NCI-H82 treated with DMSO at 0.1 percent for 48 hours (cell line): ENCODE results near the gene SVIL.
A peak's percentile ranks its signal among the peaks of the same experiment; 100 is the strongest.
"Not testable (repeated sequence)": the region's sequence is repeated elsewhere in the genome, so short reads cannot be mapped to it uniquely, and the experiment has no call there.

Experiments used
- DNase-seq: peaks from one replicate; lab custom pipeline; 2025; ENCODE audit not compliant: unreplicated experiment; lab: John Stamatoyannopoulos, UW

The SVIL gene

DNA sequence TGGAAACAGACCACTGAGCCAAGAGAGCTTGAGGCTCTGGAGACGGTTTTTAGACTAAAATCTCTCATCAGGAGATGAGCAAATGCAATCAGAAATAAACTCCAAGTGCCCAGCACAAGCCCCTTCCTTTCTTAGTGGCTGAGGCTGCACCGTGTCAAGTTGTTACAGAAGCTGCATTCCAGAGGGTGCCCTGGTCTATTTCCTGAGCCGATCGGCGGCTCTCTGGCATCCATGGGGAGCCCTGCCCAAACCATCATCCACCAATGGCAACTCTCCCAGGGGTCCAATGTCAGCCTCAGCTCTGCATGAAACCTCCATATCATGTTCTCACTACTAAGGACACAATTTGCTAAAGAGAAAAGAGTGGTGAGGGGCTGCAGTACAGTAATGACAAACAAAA, 89.6 kb downstream of the SVIL start:
- no peak for DNase-seq

DNA sequence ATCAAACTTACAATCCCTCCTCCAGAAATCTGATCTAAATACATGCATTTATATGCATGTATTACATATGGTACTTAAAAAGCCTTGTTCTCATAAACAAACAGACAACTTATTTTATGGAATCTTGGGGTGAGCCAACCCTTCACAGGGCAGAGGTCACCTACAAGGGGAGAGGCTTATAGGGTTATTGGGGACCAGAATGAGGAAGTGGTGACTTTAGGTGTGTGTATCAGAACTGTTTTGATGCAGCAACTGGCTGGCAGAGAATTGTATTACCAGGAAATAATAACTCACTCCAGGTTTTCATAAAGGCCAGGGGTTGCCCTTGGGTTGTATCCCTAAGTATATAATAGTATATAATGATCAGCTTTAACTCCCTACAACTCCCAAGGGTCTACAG, 91.1 kb downstream of the SVIL start:
- no peak for DNase-seq

DNA sequence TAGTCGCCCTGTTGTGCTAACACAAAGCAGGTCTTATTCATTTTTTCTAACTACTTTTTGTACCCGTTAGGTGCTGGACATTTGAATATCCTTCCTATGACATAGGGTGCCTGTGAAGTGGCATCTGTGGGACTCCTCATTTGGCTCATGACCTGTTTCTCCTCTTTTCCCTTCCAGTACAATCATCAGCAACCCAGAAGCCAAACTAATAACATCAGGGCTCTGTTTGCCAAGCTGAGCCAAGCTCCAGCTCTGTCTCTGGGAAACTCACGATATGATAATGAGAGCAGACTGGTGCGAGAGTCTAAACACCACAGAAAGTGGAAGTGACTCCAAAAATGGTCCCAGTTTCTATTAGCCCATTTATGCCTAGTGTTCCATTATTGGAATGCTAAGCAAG, 92.0 kb downstream of the SVIL start:
- DNase-seq = no peak

DNA sequence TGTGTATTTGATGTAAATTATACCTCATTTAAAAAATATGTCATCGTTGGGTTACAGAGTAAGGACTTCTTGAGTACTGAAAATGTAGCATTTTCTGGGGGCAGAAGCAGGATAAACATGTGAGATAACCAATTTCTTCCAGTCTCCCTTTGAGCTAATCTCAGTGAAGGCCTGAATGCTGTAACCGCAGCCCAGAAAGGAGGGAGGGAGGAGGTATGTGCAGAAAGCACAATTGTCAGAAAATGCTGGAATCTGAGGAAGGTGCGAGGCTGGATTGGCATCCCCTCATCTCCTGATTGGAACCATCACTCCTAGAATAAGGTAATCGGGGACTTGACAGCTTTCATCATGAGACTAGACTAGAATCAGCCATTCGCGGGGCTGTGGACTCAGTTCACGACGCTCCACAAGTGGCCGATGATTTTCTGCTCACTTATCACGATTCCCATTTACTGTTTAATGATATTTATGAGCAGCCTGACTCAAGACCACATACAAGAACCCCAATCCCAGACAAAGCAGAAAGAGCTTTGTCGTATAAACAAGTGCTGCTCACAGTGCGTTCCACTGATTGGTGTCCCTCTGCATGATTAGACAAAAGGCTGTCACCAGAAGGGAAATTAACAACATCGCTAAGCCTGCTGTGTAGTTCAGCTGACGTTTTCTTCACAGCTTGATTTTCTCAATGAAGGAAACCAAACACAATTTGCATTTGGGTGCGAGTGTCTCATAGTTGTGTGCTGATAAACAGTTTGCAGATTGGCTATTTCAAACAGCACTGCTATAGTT, 93.2 kb downstream of the SVIL start:
- DNase-seq = no peak

DNA sequence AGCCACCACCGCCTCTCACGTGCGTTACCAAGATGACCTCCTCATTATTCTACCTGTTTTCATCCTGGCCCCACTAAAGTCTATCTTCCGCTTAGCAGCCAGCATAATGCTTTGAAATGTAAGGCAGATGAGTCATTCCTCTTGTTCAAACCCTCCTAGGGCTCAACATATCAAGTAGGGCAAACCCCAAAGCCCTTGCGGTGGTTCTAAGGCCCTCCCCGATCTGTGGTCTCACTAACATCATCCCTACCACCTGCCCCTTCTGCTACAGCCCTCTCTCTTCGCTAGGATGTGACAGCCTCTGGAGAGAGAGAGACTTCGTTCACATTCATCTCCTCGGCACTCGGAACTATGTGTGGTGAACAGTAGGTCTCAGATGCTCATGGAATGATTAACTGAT, 94.8 kb downstream of the SVIL start:
- no peak for DNase-seq

DNA sequence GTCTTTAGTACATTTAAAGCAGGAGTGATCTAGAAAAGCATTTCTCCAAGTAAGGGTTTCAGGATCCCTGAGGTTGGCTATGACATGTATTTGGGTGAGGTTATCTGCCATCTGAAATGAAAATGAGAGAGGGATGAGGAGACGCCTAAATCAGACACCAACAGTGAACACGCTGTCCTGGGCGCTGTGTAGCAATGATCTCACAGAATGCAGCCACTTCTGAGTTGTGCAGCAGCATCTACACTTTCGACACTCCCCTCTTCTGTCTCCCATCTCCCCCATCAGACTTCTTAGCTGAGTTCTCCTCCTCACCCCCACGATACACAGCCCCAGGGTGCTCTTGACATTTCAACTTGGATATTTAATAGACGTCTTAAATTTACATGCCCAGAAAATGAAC, 95.4 kb downstream of the SVIL start:
- DNase-seq = no peak

DNA sequence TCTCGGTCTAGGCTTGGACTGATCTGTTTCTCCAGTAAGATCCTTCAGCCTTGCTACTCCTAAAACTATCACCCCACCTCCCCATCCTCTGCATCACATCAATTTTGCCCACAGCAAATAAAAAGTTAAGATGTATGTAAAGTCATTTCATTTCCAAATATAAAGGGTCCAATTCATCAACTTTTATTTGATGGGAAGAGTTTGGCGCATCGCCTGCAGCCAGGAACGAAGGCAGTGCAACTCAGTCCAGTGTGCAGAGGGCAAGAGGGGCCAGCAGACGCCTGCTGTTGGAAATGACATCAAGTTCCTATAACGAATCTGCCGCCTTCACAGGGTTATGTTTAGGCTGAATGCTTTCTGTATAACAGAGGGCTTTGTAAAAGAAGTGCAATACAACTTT, 97.0 kb downstream of the SVIL start:
- no peak for DNase-seq

DNA sequence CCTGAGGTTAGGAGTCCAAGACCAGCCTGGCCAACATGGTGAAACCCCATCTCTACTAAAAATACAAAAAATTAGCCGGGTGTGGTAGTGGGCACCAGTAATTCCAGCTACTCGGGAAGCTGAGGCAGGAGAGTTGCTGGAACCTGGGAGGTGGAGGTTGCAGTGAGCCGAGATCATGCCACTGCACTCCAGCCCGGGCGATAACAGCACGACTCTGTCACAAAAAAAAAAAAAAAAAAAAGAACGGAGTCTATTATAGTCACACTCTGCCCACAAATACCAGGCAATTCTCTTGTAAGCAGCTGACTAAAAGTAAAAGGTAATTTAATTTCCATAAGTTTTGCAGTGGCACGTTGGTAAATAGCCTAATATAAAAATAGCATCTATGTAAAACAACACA, 98.1 kb downstream of the SVIL start:
- DNase-seq = not testable (repeated sequence)

DNA sequence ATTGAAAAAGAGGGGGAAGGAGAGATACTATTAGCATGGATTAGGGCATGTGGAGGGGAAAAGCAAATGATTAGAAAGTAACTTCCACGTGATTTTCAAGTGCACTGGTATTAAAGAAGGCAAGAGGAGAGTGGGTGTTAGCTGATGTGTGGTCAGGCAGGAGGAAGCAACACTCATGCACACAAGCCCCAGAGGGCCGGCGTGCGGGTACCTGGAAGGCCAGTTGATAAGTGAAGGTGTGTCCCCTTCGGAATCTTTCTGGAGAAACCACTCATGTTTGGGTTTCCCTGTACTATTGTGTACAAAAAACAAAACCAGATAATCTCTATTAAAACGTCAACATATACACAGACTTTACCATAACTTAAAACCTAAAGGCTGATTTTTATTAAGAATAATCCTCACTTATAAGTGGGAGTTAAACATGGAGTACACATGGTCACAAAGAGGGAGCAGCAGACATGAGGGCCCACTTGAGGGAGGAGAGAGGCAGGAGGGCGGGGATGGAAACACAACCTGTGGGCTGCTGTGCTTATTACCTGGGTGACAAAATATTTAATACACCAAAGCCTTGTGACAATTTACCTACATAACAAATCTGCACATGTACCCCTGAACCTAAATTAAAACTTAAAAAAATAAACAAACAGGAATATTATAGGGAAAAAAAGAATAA, 98.9 kb downstream of the SVIL start:
- no peak for DNase-seq

DNA sequence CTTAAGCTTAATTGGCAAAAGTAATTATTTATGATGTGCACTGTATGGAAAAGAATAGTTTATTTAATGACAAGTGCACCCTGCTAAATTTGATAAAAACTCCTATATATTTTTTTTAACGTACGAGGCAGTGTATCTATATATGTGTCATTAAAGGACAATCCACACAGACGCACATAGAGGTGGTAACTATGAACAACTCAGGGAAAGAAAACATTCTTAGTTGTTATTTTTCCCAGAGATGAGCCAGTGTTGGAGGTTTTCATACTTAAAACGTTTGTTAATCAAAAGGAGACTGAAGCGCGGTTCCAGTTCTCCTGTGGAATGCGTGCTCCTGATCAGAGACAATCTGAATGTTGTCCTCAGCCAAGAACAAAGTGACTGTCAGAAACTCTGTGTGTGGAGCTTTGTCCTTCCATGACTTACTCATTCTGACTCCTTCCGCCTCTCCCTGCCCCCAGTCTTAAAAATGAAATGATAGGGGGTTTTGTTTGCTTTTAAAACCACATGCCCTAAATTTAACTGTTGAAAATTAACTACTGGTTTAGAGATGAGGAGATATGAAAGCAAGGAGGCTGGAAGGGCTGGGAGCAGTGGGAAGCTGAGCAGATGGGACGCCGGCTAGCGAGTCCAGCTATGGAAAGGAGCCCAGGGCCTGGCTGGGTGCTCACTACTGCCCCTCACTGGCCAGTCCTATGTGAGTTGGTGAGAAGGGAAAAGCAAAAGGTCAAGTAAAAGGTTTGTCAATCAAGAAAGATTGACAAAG, 99.6 kb downstream of the SVIL start:
- peak; percentile 5 for DNase-seq

DNA sequence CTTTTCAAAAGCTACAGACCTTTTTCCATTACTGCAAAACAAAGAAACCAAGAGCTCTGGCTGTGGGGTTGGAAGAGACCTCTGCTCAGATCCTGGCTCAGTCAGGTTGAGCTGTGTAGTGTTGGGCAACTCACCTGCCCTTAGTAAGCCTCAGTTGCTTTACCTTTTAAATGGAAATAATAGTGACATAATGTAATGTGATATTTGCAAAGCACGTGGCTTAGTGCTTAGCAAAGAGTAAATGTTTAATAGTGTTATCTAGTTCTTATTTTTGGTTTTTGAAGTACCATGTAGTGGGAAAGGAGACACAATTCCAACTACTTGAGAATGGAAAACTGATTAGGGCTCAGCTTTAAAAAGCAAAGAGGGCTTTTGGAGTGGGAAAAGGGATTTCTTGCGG, 100.2 kb downstream of the SVIL start:
- DNase-seq = no peak

DNA sequence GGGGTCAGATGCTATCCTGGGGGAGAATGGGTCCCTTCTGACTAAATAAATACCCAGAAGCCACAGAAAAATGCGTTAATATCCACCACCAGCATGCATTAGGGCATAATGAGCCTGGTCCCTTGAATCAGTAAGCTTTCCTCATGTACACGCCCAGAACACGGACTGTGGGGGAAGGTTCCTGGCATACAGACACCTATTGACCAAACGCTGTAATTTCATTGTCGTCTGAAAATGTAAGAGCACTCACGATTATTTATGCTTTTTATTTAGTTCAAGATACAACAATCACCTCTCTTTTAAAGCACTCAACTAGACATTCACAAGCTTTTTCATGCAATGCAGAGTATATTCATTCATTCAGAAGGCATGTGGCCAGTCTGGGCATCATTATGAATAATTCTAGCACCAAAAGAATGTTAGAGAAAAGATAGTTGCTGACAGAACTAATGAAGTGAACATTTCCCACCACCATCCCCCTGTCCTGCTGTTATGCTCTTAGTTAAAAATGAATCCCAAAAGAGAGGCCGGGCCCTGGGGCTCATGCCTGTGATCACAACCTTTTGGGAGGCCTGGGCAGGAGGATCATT, 101.0 kb downstream of the SVIL start:
- DNase-seq = no peak

DNA sequence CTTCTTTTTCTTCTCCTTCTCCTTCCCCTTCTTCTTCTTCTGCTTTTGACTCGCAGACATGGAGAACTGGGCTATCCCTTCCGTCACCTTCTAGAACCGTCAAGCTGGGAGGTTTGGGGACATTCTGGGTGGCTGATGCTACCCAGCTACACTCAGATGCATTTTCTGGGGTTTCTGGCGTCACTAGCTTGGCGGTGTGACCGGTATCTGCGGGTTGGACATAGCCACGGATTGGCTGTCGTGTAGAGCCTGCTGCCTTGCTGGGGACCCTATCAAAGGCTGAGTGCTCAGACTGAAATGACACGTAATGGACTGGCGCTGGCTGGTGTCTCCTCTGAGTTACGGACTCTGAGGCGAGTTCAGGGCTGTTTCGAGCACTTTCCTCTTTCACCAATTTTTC, 101.7 kb downstream of the SVIL start:
- no peak for DNase-seq

DNA sequence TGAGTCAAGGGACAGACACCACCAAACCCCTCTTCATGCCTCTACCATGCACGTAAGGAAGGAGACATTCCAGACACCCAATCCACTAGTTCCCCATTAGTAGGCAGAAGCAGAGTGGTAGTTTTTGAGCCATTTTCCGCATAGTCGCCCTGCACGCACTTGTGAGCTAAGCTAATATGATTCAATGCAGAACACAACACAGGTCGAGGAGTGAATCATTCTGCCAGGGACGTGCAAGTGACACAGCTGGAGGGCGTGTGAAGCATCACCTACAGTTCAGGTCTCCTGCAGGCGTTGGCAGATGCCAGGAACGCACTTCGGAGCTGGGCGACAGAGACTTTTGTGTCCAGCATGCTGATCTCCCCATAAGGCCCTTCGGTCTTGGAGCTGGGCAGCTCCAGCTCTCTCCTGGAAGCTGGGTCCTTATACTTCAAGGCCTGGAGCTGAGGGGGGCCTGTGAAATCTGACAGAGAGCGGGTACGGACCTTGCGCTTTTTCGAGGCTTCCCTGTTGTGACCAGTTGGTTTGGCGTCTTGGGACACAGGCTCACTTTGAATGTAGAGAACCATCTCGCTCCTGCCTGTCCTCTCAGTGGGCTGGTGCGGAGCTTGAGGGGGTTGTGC, 102.4 kb downstream of the SVIL start:
- no peak for DNase-seq

DNA sequence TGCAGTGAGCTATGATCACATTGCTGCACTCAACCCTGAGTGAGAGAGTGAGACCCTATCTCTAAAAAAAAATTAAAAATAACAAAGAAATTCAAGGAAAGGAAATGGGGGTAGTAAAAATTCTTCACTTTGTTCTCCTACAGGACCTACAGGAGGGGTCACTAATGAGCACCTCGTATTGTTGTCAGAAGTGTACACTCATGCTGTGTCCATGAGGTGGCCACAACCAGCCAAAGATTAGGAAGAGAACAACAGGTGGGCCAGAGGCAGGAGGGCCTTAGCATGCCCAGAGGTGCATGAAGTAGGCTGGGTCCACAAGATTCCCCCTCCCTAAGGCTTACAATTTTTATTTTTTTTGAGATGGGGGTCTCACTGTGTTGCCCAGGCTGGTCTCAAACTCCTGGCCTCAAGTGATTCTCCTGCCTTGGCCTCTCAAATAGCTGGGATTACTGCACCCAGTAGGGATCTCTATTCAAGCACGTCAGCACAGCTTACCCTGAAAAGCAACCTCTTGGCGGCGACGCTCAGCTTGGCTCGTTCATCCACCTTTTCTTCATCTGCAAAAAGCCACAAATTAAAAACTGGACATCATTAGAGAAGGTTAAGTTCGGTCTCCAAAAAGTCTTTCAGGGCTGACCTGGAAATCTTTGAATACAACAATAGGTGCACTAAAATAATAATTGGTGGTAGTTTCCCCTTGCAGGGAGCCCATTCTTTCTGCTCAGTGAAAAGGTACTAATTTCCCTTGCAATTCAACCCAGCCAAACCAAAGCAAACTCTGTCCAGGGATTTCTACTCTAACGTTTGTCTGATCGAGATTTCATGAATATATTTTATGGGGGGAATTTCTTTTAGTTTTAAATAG, 104.4 kb downstream of the SVIL start:
- no peak for DNase-seq

DNA sequence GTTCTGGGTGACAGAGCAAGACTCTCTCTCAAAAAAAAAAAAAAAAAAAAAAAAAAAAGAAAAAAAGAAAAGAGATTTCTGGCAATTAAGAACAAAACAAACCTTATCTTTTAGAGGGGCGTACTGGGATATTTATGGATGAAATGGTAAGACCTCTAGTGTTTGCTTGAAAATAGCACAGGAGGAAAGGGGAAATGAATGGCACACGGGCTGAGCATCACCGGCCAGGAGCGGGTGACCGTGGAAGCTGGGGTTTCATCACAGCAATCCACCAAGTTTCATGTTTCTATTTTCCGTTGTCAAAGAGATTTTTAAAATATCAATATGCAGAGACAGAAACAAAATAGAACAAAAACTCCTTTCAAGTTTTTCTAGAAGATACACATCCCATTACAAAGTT, 105.6 kb downstream of the SVIL start:
- no peak for DNase-seq

DNA sequence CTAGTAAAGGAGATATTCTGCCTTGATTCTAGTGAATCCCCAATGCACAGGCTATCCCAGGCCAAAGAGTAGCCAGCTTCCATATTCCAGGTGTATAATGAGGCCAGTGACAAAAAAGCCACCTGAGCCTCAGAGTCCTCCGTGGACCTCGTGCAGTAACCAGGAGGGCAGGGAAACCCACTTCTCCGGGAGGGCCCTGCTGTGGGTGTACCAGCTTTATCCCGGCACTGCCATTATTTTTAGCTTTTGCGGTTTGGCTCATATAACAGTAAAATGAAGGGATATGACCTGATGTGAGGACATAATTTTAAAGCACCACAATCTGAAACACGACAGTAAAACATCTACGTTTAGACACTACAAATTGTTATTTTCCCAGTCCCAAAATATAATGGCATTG, 109.0 kb downstream of the SVIL start:
- DNase-seq = no peak

DNA sequence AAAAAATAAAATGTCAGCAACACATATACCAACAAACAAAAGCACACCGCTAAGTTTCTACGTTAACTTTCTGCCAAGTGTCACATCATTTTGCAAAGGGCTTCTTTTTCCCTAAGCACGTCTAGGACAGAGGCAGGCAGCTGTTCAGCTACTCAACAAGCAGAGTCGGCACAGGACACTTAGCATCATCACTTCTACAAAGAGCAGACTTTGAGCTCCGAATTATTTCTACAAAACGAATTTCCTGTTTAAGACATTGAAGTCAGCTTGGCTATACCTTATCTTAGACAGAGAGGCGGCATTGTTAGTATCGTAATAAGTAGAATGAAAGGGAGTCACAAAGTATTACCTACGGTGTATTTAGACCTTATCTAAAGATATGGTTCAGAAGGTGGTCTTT, 110.1 kb downstream of the SVIL start:
- no peak for DNase-seq

DNA sequence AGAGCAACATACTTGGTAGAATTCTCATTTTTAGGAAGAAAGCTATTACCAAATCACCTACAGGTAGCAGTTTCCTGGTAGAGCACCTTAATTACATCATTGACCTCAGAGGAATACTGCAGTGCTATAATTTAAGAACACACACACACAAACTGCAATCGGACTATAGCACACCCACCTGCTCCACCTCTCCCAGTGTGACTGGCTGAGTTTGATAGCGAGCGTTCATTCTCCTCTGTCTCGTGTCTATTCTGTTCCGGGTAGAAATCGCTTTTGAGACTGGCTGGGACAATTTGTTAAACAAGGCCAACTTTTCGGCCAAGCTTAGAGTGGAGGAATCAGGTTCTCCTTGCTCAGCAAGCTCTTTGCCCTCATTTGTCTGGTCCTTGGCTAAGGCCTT, 110.5 kb downstream of the SVIL start:
- DNase-seq = no peak

DNA sequence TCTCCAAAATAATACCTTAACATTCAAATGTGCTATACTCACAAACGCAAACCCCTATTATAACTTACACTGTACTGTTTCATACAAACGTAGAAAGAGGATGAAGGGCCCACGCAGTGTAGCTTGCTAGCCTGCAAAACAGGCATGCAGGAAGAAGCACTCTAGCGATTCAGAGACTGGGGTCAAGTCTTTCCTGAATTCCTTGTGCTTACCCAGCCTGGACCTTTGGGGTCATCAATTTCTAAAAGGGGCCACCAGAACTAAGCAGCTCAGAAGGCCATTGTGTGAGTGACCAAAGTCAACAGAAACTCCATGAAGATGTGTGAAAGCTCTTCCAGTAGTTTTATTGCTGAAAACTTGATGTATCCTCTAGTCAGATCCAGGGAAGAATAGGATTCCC, 111.9 kb downstream of the SVIL start:
- no peak for DNase-seq
